NCI-H510A treated with DMSO at 0.1 percent for 48 hours (cell line): Measurements from ENCODE around the gene OR2S2.
A peak's percentile ranks its signal among the peaks of the same experiment; 100 is the strongest.

ENCODE experiments used
- DNase-seq: peaks from one replicate; lab custom pipeline; 2025; lab: John Stamatoyannopoulos, UW

Gene OR2S2

GRCh38 chr9:35909274-35909673 lies 48.7 kb downstream of the OR2S2 start, which contains the start of gene SPAAR:
Gene SPAAR, plus strand, starts transcription at chr9:35909490. Its CDS starts 974 bp downstream, at chr9:35910464.
- DNase-seq: no peak

- no peak for DNase-seq
Measured at GRCh38 chr9:35908504-35909125, 49.3 kb downstream of the OR2S2 start.

GRCh38 chr9:35907711-35908503 lies 50.0 kb downstream of the OR2S2 start:
- peak; percentile 16 for DNase-seq
